CD4-positive, alpha-beta T cell treated with Interleukin-15 for 1 hour (primary cell): ENCODE results near the gene CSNK1G2.

Experiments used
- DNase-seq: peaks from one replicate; pipeline ENCODE4 v3.0.0-alpha.2; 2020

CSNK1G2 gene

GRCh38 chr19:2027361-2027760 lies 86.4 kb downstream of the CSNK1G2 start:
- no peak for DNase-seq
